Sigmoid colon (tissue), 7 donors: Measurements from ENCODE around the gene IGSF21. TPM values are rescaled to one million over a fixed set of nuclear protein-coding genes. Genes with fewer than 3 reads are reported as not detected.

ENCODE experiments used
- DNase-seq: peaks from one replicate; pipeline ENCODE4 v3.0.0-alpha.2; 2019
- H3K27ac ChIP-seq, 4 donors: fragments of 200-600 bp; sonication (generic); one replicate each; pipeline ENCODE4 v1.5.1; 2016 to 2019; ENCODE audit warnings: mild to moderate bottlenecking in 1 of 4
- H3K27me3 ChIP-seq, 3 donors: fragments of 200-600 bp; sonication (generic); one replicate each; pipeline ENCODE4 v1.5.1; 2019; ENCODE audit warnings: mild to moderate bottlenecking in 1 of 3
- H3K36me3 ChIP-seq, 4 donors: fragments of 200-600 bp; sonication (generic); one replicate each; pipeline ENCODE4 v1.5.1; 2016 to 2019
- H3K4me1 ChIP-seq, 4 donors: fragments of 200-600 bp; sonication (generic); one replicate each; pipeline ENCODE4 v1.5.1; 2017 to 2019
- H3K4me3 ChIP-seq, 4 donors: fragments of 200-600 bp; sonication (generic); one replicate each; pipeline ENCODE4 v1.5.1; 2017 to 2019; ENCODE audit warnings: mild to moderate bottlenecking in 2 of 4, moderate library complexity in 1 of 4
- H3K9me3 ChIP-seq, 4 donors: fragments of 200-600 bp in 3 of 4; sonication (generic) in 3 of 4; one replicate each; pipeline versions ENCODE4 v1.5.1 to v1.6.1; 2013 to 2019
- EP300 ChIP-seq, 4 donors: sonication (generic); formaldehyde crosslinking; IDR thresholded peaks; one replicate each; pipeline ENCODE4 v1.6.1; 2017; ENCODE audit warnings: antibody characterized with exemption in 4 of 4
- POLR2A ChIP-seq, 2 donors: fragments of 450-650 bp; IDR thresholded peaks; one replicate each; pipeline ENCODE4 v1.6.1; 2016; ENCODE audit warnings: antibody characterized with exemption in 2 of 2, mild to moderate bottlenecking in 2 of 2, moderate library complexity in 2 of 2
- POLR2AphosphoS5 ChIP-seq, 4 donors: sonication (generic); formaldehyde crosslinking; IDR thresholded peaks; one replicate each; pipeline ENCODE4 v1.6.1; 2017; ENCODE audit warnings: antibody characterized with exemption in 4 of 4
- WGBS, 2 donors: extraction: QIAGEN DNeasy Blood & Tissue Kit; methylation state at CpG; one replicate each; pipeline ENCODE4 v1.1.7; 2013; 5-methylcytosine and 5-hydroxymethylcytosine counted together
- intact Hi-C: fragments of 100-400 bp; cut with DNase I; formaldehyde crosslinking; loops from one replicate; pipeline ENCODE4 v1.15.1; 2023
- polyA plus RNA-seq, 3 donors: library from polyadenylated mRNA; stranded (reverse); fragments of 200-250 nt; gene quantifications; one replicate each; pipeline ENCODE4 v1.2.3, GENCODE V29; 2013
- total RNA-seq, 4 donors: library from RNA; depleted of rRNA; stranded (reverse); fragments of >200 nt; gene quantifications; one replicate each; pipeline ENCODE4 v1.1.0, GENCODE V29; 2016
- TF ChIP-seq, protein P1 (sequence below), 4 experiments: fragments of 450-650 bp in 3 of 4; fragments of 200-600 bp in 1 of 4; IDR thresholded peaks; one replicate each; pipeline ENCODE4 v1.5.1; 2016 to 2019; ENCODE audit warnings: antibody characterized with exemption in 4 of 4, mild to moderate bottlenecking in 3 of 4, moderate library complexity in 2 of 4
- donor health status: healthy with polysubstance abuse.
- donor health status: Bipolar disorder and iron deficiency.
- donor health status: healthy.

IGSF21 gene
- total and polyA plus RNA-seq, 7 donors, result 0.55 to 2.6 (median 1.1) TPM; not detected in 2

DNA sequence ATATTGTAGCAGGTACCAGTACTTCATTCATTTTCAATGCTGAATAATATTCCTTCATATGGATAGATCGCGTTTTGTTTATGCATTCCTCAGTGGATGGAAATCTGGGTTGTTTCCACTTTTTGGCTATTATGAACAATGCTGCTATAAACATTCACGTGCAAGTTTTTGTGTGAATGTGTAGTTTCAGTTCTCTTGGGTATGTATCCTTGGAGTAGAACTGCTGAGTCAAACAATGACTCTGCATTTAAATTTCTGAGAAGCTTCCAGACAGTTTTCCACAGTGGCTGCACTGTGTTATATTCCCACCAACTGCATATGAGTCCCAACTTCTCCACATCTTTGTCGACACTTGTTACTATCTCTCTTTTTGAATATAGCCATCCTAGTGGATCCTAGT lies 235.1 kb downstream of the IGSF21 start:
- Histone ChIP-seq H3K36me3 (no peaks in the 10 kb centered on the region), H3K9me3 (no peaks in the 10 kb centered on the region), H3K27me3 (no peaks in the 10 kb centered on the region), H3K4me3 (no peak overlapping the region), H3K27ac (no peak overlapping the region), H3K4me1 (no peaks in the 10 kb centered on the region)
- TF ChIP-seq POLR2AphosphoS5 (IDR thresholded peaks at IDR 0.05) (no peak), POLR2A (IDR thresholded peaks at IDR 0.05) (no peak), EP300 (IDR thresholded peaks at IDR 0.05) (no peak)
- TF ChIP-seq, protein P1, sequence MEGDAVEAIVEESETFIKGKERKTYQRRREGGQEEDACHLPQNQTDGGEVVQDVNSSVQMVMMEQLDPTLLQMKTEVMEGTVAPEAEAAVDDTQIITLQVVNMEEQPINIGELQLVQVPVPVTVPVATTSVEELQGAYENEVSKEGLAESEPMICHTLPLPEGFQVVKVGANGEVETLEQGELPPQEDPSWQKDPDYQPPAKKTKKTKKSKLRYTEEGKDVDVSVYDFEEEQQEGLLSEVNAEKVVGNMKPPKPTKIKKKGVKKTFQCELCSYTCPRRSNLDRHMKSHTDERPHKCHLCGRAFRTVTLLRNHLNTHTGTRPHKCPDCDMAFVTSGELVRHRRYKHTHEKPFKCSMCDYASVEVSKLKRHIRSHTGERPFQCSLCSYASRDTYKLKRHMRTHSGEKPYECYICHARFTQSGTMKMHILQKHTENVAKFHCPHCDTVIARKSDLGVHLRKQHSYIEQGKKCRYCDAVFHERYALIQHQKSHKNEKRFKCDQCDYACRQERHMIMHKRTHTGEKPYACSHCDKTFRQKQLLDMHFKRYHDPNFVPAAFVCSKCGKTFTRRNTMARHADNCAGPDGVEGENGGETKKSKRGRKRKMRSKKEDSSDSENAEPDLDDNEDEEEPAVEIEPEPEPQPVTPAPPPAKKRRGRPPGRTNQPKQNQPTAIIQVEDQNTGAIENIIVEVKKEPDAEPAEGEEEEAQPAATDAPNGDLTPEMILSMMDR (IDR thresholded peaks at IDR 0.05), result no peak
- WGBS, 2 donors, result 82 to 86% methylated on average over 4 of the region's 4 CpGs
- intact Hi-C loops, result no loop called here
- no peak for DNase-seq

DNA sequence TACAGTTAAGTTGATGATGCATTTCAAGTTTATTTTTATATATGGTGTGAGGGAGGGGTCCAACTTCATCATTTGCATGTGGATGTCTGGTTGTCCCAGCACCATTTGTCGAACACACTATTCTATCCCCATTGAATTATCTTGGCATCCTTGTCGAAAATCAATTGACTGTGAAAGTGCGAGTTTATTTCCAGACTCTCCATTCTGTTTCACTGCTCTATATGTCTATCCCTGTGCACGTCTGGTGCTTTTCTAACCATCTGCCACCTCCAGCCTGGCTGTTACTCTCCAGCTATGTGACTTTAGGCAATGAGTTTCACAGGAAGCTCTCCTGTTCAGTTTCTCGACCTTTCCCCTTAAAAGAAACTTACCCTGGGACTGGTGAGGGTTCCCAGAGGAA lies 236.0 kb downstream of the IGSF21 start:
- WGBS, 2 donors, result 81 to 86% methylated on average over 5 of the region's 5 CpGs
- intact Hi-C loops, result no loop called here

DNA sequence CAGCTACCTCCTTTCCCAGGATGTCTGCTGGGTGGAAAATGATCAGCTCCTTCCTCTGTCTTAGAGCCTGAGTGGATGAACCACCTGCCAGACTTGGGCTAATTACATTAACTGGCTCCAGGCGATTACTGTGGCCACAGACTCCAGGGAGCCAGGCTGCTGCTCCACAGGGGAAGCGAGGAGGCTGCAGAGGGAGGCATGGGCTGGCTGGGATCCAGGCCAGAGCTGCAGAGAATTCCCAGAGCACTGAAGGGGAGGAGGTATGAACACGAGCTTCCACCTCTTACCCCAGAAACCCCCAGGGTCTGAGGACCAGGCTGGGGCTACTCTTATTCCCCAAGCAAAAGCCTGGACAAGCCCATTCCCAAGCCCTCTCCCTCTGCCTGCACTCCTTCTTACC lies 237.2 kb downstream of the IGSF21 start:
- WGBS, 2 donors, result 31 to 38% methylated on average over 3 of the region's 3 CpGs
- no peak for DNase-seq
- Histone ChIP-seq H3K9me3 (no peaks in the 10 kb centered on the region), H3K4me1 (no peaks in the 10 kb centered on the region), H3K27me3 (no peaks in the 10 kb centered on the region), H3K36me3 (no peaks in the 10 kb centered on the region), H3K27ac (no peak overlapping the region), H3K4me3 (no peak overlapping the region)
- TF ChIP-seq POLR2A (IDR thresholded peaks at IDR 0.05), result no peak
- no peak for TF ChIP-seq POLR2AphosphoS5 (IDR thresholded peaks at IDR 0.05)
- TF ChIP-seq, protein P1 (IDR thresholded peaks at IDR 0.05), result no peak
- TF ChIP-seq EP300 (IDR thresholded peaks at IDR 0.05), result no peak
- intact Hi-C loops, result no loop called here

More for the DNA sequence above, 236.0 kb downstream of the IGSF21 start:
- Histone ChIP-seq H3K27me3 (no peaks in the 10 kb centered on the region), H3K4me3 (no peak overlapping the region), H3K36me3 (no peaks in the 10 kb centered on the region), H3K9me3 (no peaks in the 10 kb centered on the region), H3K4me1 (no peaks in the 10 kb centered on the region), H3K27ac (no peak overlapping the region)
- DNase-seq, result no peak
- TF ChIP-seq POLR2AphosphoS5 (IDR thresholded peaks at IDR 0.05) (no peak), EP300 (IDR thresholded peaks at IDR 0.05) (no peak), POLR2A (IDR thresholded peaks at IDR 0.05) (no peak)
- TF ChIP-seq, protein P1 (IDR thresholded peaks at IDR 0.05), result no peak

DNA sequence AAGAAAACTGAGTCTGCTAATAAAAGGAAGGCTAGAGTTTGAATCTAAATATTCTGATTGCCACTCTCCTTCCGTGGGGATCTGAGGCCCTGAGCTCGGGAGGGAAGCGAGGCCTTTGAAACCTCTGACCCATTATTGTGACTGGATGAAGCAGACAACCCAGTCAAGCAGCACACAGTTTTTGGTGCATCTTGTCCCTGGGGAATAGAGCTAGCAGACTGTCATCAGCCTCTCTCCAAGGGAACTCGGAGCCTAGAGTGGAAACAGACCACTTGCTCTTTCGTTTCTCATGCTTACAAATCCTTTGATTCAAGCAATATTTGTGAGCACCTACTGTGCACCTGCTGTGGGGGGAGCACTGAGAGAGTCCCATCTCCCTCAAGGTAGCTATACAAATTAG lies 240.0 kb downstream of the IGSF21 start:
- no peak for DNase-seq
- H3K4me3 ChIP-seq, result no peak overlapping the region

More for the DNA sequence above, 240.0 kb downstream of the IGSF21 start:
- Histone ChIP-seq H3K36me3 (no peaks in the 10 kb centered on the region), H3K27me3 (peaks cover 0 to 10% (median 0%) of the 10 kb centered on the region in 3 donors), H3K27ac (no peak overlapping the region), H3K9me3 (no peaks in the 10 kb centered on the region), H3K4me1 (no peaks in the 10 kb centered on the region)
- TF ChIP-seq POLR2A (IDR thresholded peaks at IDR 0.05), result no peak
- no peak for TF ChIP-seq EP300 (IDR thresholded peaks at IDR 0.05)
- no peak for TF ChIP-seq POLR2AphosphoS5 (IDR thresholded peaks at IDR 0.05)
- TF ChIP-seq, protein P1 (IDR thresholded peaks at IDR 0.05), result no peak
- intact Hi-C loops, result no loop called here
- WGBS, 2 donors, result 87% methylated on average over 5 of the region's 5 CpGs
